HG03460 (cell line): ENCODE results near the gene TNP1.

ENCODE experiments used
- ATAC-seq: cut with Tn5 transposase; IDR thresholded peaks from one replicate; pipeline ENCODE4 v1.9.1; 2021; ENCODE audit not compliant: unreplicated experiment

The TNP1 gene

GRCh38 chr2:216875862-216876261, 16.0 kb upstream of the TNP1 start:
- ATAC-seq, result no peak

GRCh38 chr2:216873573-216873972, 13.7 kb upstream of the TNP1 start:
- no peak for ATAC-seq

GRCh38 chr2:216872624-216873023, 12.8 kb upstream of the TNP1 start:
- ATAC-seq, result no peak

- no peak for ATAC-seq
These were observed 12.2 kb upstream of the TNP1 start for GRCh38 chr2:216872040-216872439.

- ATAC-seq, result no peak
These were observed 11.6 kb upstream of the TNP1 start for GRCh38 chr2:216871333-216871934.

- no peak for ATAC-seq
These were observed 10.9 kb upstream of the TNP1 start for GRCh38 chr2:216870508-216871332.

- ATAC-seq, result no peak
These were observed 6.7 kb upstream of the TNP1 start for GRCh38 chr2:216866515-216867095.

- no peak for ATAC-seq
These were observed 5.8 kb upstream of the TNP1 start for GRCh38 chr2:216865658-216866057.

- ATAC-seq, result no peak
These were observed 4.1 kb upstream of the TNP1 start for GRCh38 chr2:216863946-216864345.

GRCh38 chr2:216862628-216863398, 2.9 kb upstream of the TNP1 start:
- ATAC-seq, result no peak

GRCh38 chr2:216860426-216861137, 718 bp upstream of the TNP1 start:
- ATAC-seq, result no peak

- no peak for ATAC-seq
These were observed 1.6 kb downstream of the TNP1 start for GRCh38 chr2:216858312-216858711.

GRCh38 chr2:216857131-216857550, 2.7 kb downstream of the TNP1 start:
- ATAC-seq, result no peak

- no peak for ATAC-seq
These were observed 3.3 kb downstream of the TNP1 start for GRCh38 chr2:216856406-216857065.

GRCh38 chr2:216855605-216856004, 4.3 kb downstream of the TNP1 start:
- no peak for ATAC-seq

GRCh38 chr2:216855079-216855478, 4.8 kb downstream of the TNP1 start:
- no peak for ATAC-seq

GRCh38 chr2:216851486-216852090, 8.3 kb downstream of the TNP1 start:
- no peak for ATAC-seq

- no peak for ATAC-seq
These were observed 9.1 kb downstream of the TNP1 start for GRCh38 chr2:216850665-216851322.

- ATAC-seq, result no peak
These were observed 9.9 kb downstream of the TNP1 start for GRCh38 chr2:216849987-216850386.
